Body of pancreas (tissue), 4 donors: ENCODE data around the gene KLHL22. TPM values are rescaled to one million over a fixed set of nuclear protein-coding genes. Genes with fewer than 3 reads are reported as not detected.

Source experiments
- ATAC-seq: fragments of 150-250 bp; one replicate; pipeline ENCODE4 v1.9.1; 2016
- DNase-seq, 4 donors: peaks; one replicate each; pipeline ENCODE4 v3.0.0-alpha.2; 2019
- H3K27ac ChIP-seq, 4 donors: fragments of 200-600 bp; sonication (generic); 1 replicate in 3 of 4; 2 replicates in 1 of 4; pipeline versions ENCODE4 v1.5.1 to v1.6.1; 2016 to 2019; ENCODE audit warnings: mild to moderate bottlenecking in 1 of 4, mixed read lengths in 1 of 4, moderate library complexity in 1 of 4
- H3K27me3 ChIP-seq, 2 donors: fragments of 200-600 bp; sonication (generic); one replicate each; pipeline ENCODE4 v1.6.0; 2016; ENCODE audit warnings: mild to moderate bottlenecking in 1 of 2
- H3K36me3 ChIP-seq, 2 donors: fragments of 200-600 bp; sonication (generic); replicated peaks in 1 of 2; 2 replicates each; pipeline ENCODE4 v1.5.1; 2016; ENCODE audit warnings: low read depth in 2 of 2; ENCODE audit not compliant: insufficient read depth in 1 of 2
- H3K4me1 ChIP-seq: fragments of 200-600 bp; sonication (generic); one replicate; pipeline ENCODE4 v1.6.0; 2016
- H3K4me3 ChIP-seq, 2 donors: fragments of 200-600 bp; sonication (generic); 1 replicate in 1 of 2; 2 replicates in 1 of 2; pipeline ENCODE4 v1.5.1; 2016 to 2019
- H3K9me3 ChIP-seq, 3 donors: fragments of 200-600 bp; sonication (generic); 1 replicate in 2 of 3; 2 replicates in 1 of 3; pipeline ENCODE4 v1.5.1; 2016
- POLR2A ChIP-seq, 3 donors: fragments of 450-650 bp; IDR thresholded peaks; one replicate each; pipeline ENCODE4 v1.6.1; 2016; ENCODE audit warnings: antibody characterized with exemption in 3 of 3, mild to moderate bottlenecking in 2 of 3
- WGBS, 2 donors: methylation state at CpG; one replicate each; pipeline ENCODE4 v1.1.5; 2017; 5-methylcytosine and 5-hydroxymethylcytosine counted together
- intact Hi-C: fragments of 100-400 bp; cut with DNase I; formaldehyde crosslinking; loops from one replicate; pipeline ENCODE4 v1.15.1; 2023
- total RNA-seq, 2 donors: library from RNA; depleted of rRNA; stranded (reverse); fragments of >200 nt; gene quantifications; one replicate each; pipeline ENCODE4 v1.1.0, GENCODE V29; 2016
- TF ChIP-seq, protein P1 (sequence below), 7 experiments: fragments of 450-650 bp in 4 of 7; fragments of 200-600 bp in 3 of 7; sonication (generic) in 3 of 7; IDR thresholded peaks; one replicate each; pipeline ENCODE4 v1.5.1; 2016 to 2019; ENCODE audit warnings: antibody characterized with exemption in 7 of 7

Gene KLHL22
- total RNA-seq, 2 donors from 2014 or later: 10.1 to 11.9 TPM

- no peaks in the 10 kb centered on the region for H3K9me3 ChIP-seq
- no peak for TF ChIP-seq POLR2A (IDR thresholded peaks at IDR 0.05)
- TF ChIP-seq, protein P1, sequence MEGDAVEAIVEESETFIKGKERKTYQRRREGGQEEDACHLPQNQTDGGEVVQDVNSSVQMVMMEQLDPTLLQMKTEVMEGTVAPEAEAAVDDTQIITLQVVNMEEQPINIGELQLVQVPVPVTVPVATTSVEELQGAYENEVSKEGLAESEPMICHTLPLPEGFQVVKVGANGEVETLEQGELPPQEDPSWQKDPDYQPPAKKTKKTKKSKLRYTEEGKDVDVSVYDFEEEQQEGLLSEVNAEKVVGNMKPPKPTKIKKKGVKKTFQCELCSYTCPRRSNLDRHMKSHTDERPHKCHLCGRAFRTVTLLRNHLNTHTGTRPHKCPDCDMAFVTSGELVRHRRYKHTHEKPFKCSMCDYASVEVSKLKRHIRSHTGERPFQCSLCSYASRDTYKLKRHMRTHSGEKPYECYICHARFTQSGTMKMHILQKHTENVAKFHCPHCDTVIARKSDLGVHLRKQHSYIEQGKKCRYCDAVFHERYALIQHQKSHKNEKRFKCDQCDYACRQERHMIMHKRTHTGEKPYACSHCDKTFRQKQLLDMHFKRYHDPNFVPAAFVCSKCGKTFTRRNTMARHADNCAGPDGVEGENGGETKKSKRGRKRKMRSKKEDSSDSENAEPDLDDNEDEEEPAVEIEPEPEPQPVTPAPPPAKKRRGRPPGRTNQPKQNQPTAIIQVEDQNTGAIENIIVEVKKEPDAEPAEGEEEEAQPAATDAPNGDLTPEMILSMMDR (IDR thresholded peaks at IDR 0.05): no peak
- DNase-seq (no peak), ATAC-seq (no peak)
- WGBS, 2 donors: 95 to 96% methylated on average over 7 of the region's 7 CpGs
- H3K36me3 ChIP-seq: peaks cover 3 to 7% of the 10 kb centered on the region in 2 donors
- H3K27ac ChIP-seq: no peak overlapping the region
- no peaks in the 10 kb centered on the region for H3K27me3 ChIP-seq
- no peak overlapping the region for H3K4me3 ChIP-seq
- intact Hi-C loops: no loop called here
- no peaks in the 10 kb centered on the region for H3K4me1 ChIP-seq
These were observed 42.4 kb upstream of the KLHL22 start for GRCh38 chr22:20537983-20538382.

DNA sequence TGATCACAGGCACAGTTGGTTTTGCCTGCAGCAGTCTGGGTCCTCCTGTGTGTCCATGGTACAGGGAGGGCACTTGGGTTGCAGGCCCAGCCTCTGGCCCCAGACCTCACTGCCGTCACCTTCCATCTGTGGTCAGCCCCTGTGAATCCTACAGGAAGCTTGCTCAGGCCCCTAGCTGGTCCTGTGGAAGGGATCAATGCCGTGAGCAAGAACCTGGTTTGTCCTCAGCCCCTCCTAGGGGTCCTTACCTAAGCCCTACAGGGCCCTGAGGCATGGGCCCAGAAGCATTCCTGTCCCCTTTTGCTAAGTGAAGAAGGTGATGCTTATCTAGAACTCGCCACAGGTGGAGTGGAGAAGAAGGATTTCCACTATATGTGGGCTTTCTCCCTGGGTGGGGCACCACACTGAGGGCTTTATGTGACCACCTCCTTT is 41.7 kb upstream of the KLHL22 start:
- TF ChIP-seq, protein P1 (IDR thresholded peaks at IDR 0.05): no peak
- no peak for TF ChIP-seq POLR2A (IDR thresholded peaks at IDR 0.05)
- ATAC-seq: no peak
- Histone ChIP-seq H3K27ac (no peak overlapping the region), H3K9me3 (no peaks in the 10 kb centered on the region), H3K4me1 (peaks cover 2% of the 10 kb centered on the region), H3K27me3 (no peaks in the 10 kb centered on the region), H3K4me3 (no peak overlapping the region), H3K36me3 (peaks cover 3 to 7% of the 10 kb centered on the region in 2 donors)
- no peak for DNase-seq
- intact Hi-C loops: no loop called here
- WGBS, 2 donors: 92 to 97% methylated on average over 2 to 3 of the region's 3 CpGs

GRCh38 chr22:20536590-20537324 is 41.2 kb upstream of the KLHL22 start:
- H3K4me1 ChIP-seq: peaks cover 8% of the 10 kb centered on the region
- no peak for TF ChIP-seq POLR2A (IDR thresholded peaks at IDR 0.05)
- H3K9me3 ChIP-seq: no peaks in the 10 kb centered on the region
- H3K27ac ChIP-seq: no peak overlapping the region
- H3K36me3 ChIP-seq: peaks cover 3 to 7% of the 10 kb centered on the region in 2 donors
- no peak for DNase-seq
- ATAC-seq: no peak
- no peaks in the 10 kb centered on the region for H3K27me3 ChIP-seq
- H3K4me3 ChIP-seq: no peak overlapping the region
- intact Hi-C loops: no loop called here
- 85 to 90% methylated on average over 11 to 12 of the region's 12 CpGs for WGBS, 2 donors

- intact Hi-C loops: no loop called here
These were observed 38.3 kb upstream of the KLHL22 start for GRCh38 chr22:20533879-20534265.

GRCh38 chr22:20533095-20533878 is 37.7 kb upstream of the KLHL22 start:
- ATAC-seq (no peak), DNase-seq (no peak)
- no peak for TF ChIP-seq POLR2A (IDR thresholded peaks at IDR 0.05)
- TF ChIP-seq, protein P1 (IDR thresholded peaks at IDR 0.05): no peak
- peaks cover 23% of the 10 kb centered on the region for H3K4me1 ChIP-seq
- no peaks in the 10 kb centered on the region for H3K27me3 ChIP-seq
- H3K9me3 ChIP-seq: no peaks in the 10 kb centered on the region
- intact Hi-C loops: no loop called here
- H3K27ac ChIP-seq: peak overlapping the region in 1 of 4 donors; percentile 55
- no peak overlapping the region for H3K4me3 ChIP-seq
- WGBS, 2 donors: 86 to 90% methylated on average over 9 to 11 of the region's 11 CpGs
- H3K36me3 ChIP-seq: peaks cover 0 to 3% of the 10 kb centered on the region in 2 donors

More at GRCh38 chr22:20533879-20534265, 38.3 kb upstream of the KLHL22 start:
- no peak overlapping the region for H3K4me3 ChIP-seq
- H3K27ac ChIP-seq: no peak overlapping the region
- WGBS, 2 donors: 58 to 74% methylated on average over 3 of the region's 3 CpGs
- no peak for DNase-seq
- ATAC-seq: no peak
- H3K36me3 ChIP-seq: peaks cover 1 to 3% of the 10 kb centered on the region in 2 donors
- TF ChIP-seq, protein P1 (IDR thresholded peaks at IDR 0.05): no peak
- TF ChIP-seq POLR2A (IDR thresholded peaks at IDR 0.05): no peak
- peaks cover 23% of the 10 kb centered on the region for H3K4me1 ChIP-seq
- H3K27me3 ChIP-seq: no peaks in the 10 kb centered on the region
- H3K9me3 ChIP-seq: no peaks in the 10 kb centered on the region
